ENCODE measurements around the gene PCCA. TPM values are rescaled to one million over a fixed set of nuclear protein-coding genes. Genes with fewer than 3 reads are reported as not detected.

The PCCA gene
- total and polyA plus RNA-seq, 2 of the 13 experiments (the other 11 are each of a cell fraction or from before 2014, with no cell fraction given): 15.0 to 32.2 TPM

GRCh38 chr13:100543872-100544602, 455.1 kb downstream of the PCCA start (continued):
- TF ChIP-seq CREBL2 (CRISPR knock-in tag; IDR thresholded peaks at IDR 0.05; ENCODE audit: borderline replicate concordance) (no peak), MLXIP (CRISPR knock-in tag; IDR thresholded peaks at IDR 0.05; ENCODE audit: borderline replicate concordance) (no peak), ZNF569 (CRISPR knock-in tag; IDR thresholded peaks at IDR 0.05; ENCODE audit: borderline replicate concordance) (no peak), ZNF800 (CRISPR knock-in tag; IDR thresholded peaks at IDR 0.05) (0 out of 2 replicates have a peak, but pooled peaks have one; percentile 26), SRSF4 (IDR thresholded peaks at IDR 0.05; ENCODE audit: low read depth, low read length, poor library complexity, severe bottlenecking) (no peak), ZNF598 (CRISPR knock-in tag; IDR thresholded peaks at IDR 0.05; ENCODE audit: borderline replicate concordance) (no peak), DR1 (CRISPR knock-in tag; IDR thresholded peaks at IDR 0.05) (no peak), ATF4 (CRISPR knock-in tag; IDR thresholded peaks at IDR 0.05) (no peak), ZNF205 (CRISPR knock-in tag; IDR thresholded peaks at IDR 0.05) (no peak), JDP2 (CRISPR knock-in tag; IDR thresholded peaks at IDR 0.05; ENCODE audit: borderline replicate concordance) (no peak), ZNF256 (CRISPR knock-in tag; conservative IDR thresholded peaks at IDR 0.05) (0 out of 2 replicates have a peak, but pooled peaks have one; percentile 30), SUZ12 (IDR thresholded peaks at IDR 0.05; ENCODE audit: low read depth, low read length) (no peak), ATRX (CRISPR knock-in tag; IDR thresholded peaks at IDR 0.05; ENCODE audit: borderline replicate concordance) (no peak), CERS6 (CRISPR knock-in tag; IDR thresholded peaks at IDR 0.05) (no peak), DRAP1 (CRISPR knock-in tag; IDR thresholded peaks at IDR 0.05) (no peak; the same call in 1 of the 2 replicates), CCAR2 (optimal IDR thresholded peaks at IDR 0.05; ENCODE audit: low read depth, low read length) (no peak), ZNF780A (CRISPR knock-in tag; IDR thresholded peaks at IDR 0.05) (no peak), ATM (IDR thresholded peaks at IDR 0.05; ENCODE audit: borderline replicate concordance) (no peak), MIER2 (CRISPR knock-in tag; IDR thresholded peaks at IDR 0.05) (no peak)
